Activated CD8-positive, alpha-beta T cell treated with anti-CD3 and anti-CD28 coated beads for 36 hours (primary cell): ENCODE measurements around the gene PDE8B. TPM values are rescaled to one million over a fixed set of nuclear protein-coding genes. Genes with fewer than 3 reads are reported as not detected.

Experiments used
- ATAC-seq: fragments of 200-7000 bp; cut with Tn5 transposase; one replicate; pipeline ENCODE4 v1.10.0; 2021; ENCODE audit warnings: mild to moderate bottlenecking, moderate library complexity
- CTCF ChIA-PET: fragments of 350-600 bp; sonication (Branson Sonifier 250); formaldehyde crosslinking; loops from one replicate; lab custom pipeline; 2021; ENCODE audit warnings: antibody characterized with exemption; lab: Charles Lee
- POLR2A ChIA-PET: fragments of 350-600 bp; sonication (Branson Sonifier 250); formaldehyde crosslinking; loops from one replicate; lab custom pipeline; 2021; ENCODE audit warnings: antibody characterized with exemption; lab: Charles Lee
- DNase-seq: peaks from one replicate; pipeline ENCODE4 v3.0.0-alpha.2; 2020
- H3K27ac Mint-ChIP-seq: one replicate; pipeline ENCODE4 v1.8.0; 2021; ENCODE audit warnings: mild to moderate bottlenecking, mixed read lengths
- H3K27me3 Mint-ChIP-seq: one replicate; pipeline ENCODE4 v1.8.0; 2021; ENCODE audit warnings: mixed read lengths
- H3K36me3 Mint-ChIP-seq: one replicate; pipeline ENCODE4 v1.8.0; 2021; ENCODE audit warnings: low read depth, mixed read lengths
- H3K4me1 Mint-ChIP-seq: one replicate; pipeline ENCODE4 v1.8.0; 2021; ENCODE audit warnings: low read depth, mixed read lengths
- H3K4me3 Mint-ChIP-seq: one replicate; pipeline ENCODE4 v1.8.0; 2021; ENCODE audit warnings: mild to moderate bottlenecking, moderate library complexity, mixed read lengths
- H3K9me3 Mint-ChIP-seq: one replicate; pipeline ENCODE4 v1.8.0; 2021; ENCODE audit warnings: mixed read lengths
- intact Hi-C: fragments of 100-400 bp; cut with micrococcal nuclease; formaldehyde crosslinking; loops from one replicate; pipeline ENCODE4 v1.10.0; 2022
- total RNA-seq, 2 experiments: library from RNA; stranded (reverse); gene quantifications; one replicate each; pipeline ENCODE4 v1.2.3, GENCODE V29; 2021
- TF ChIP-seq, protein P1 (sequence below): fragments of 200-600 bp; IDR thresholded peaks from one replicate; pipeline ENCODE4 v1.8.0; 2022; ENCODE audit warnings: antibody characterized with exemption, mild to moderate bottlenecking

The PDE8B gene
- total RNA-seq, 2 experiments from 2014 or later: 0.47 TPM; not detected in 1

GRCh38 chr5:77407152-77407551 lies 196.7 kb downstream of the PDE8B start:
- Mint-ChIP-seq H3K27me3 (peaks cover 10% of the 10 kb centered on the region), H3K36me3 (no peaks in the 10 kb centered on the region), H3K9me3 (no peaks in the 10 kb centered on the region), H3K4me3 (no peak overlapping the region), H3K4me1 (no peaks in the 10 kb centered on the region), H3K27ac (no peak overlapping the region)
- ChIA-PET CTCF (interaction anchor here (1.7 kb wide), 1 partner anchor 20 kb away, joined by 4 read pairs; no protein-coding TSS in a partner anchor), POLR2A (no interaction called here)
- intact Hi-C loops: no loop called here
- TF ChIP-seq, protein P1, sequence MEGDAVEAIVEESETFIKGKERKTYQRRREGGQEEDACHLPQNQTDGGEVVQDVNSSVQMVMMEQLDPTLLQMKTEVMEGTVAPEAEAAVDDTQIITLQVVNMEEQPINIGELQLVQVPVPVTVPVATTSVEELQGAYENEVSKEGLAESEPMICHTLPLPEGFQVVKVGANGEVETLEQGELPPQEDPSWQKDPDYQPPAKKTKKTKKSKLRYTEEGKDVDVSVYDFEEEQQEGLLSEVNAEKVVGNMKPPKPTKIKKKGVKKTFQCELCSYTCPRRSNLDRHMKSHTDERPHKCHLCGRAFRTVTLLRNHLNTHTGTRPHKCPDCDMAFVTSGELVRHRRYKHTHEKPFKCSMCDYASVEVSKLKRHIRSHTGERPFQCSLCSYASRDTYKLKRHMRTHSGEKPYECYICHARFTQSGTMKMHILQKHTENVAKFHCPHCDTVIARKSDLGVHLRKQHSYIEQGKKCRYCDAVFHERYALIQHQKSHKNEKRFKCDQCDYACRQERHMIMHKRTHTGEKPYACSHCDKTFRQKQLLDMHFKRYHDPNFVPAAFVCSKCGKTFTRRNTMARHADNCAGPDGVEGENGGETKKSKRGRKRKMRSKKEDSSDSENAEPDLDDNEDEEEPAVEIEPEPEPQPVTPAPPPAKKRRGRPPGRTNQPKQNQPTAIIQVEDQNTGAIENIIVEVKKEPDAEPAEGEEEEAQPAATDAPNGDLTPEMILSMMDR: no peak
- ATAC-seq (no peak), DNase-seq (no peak)

DNA sequence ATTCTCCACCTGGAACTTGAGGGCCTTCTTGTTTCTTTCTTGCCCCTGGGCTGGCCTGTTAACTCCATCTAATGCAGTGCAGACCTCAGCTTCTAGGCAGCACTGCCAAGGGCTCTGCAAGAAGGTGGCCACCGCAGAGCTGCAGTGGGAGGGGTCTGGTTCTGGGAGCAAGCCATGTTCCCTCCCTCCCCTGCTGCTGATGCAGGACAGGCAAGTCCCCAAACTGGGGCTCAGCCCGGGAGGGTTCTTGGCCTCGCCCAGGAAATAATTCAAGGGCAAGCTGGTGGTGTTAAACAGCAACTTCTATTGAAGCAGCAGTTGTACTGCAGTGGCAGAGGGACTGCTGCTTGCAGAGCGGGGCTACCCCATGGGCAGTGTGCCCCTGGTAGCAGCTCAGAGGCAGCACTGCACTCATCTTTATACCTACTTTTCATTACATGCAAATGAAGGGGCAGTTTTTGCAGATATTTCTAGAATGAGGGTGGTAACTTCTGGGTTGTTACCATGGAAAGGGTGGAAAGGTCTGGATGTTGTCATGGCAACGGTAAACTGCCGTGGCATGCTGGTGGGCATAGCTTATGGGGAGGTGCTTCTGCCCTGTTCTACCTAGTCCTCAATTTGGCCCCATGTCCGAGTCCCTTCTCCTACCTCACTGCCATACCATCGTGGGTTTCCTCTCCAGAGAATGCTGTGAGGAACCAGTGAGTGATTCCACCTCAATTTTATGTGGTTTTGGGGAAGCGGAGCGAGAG lies 199.6 kb downstream of the PDE8B start:
- no peaks in the 10 kb centered on the region for H3K36me3 Mint-ChIP-seq
- no peak for DNase-seq
- intact Hi-C loops: no loop called here
- peaks cover 12% of the 10 kb centered on the region for H3K27me3 Mint-ChIP-seq
- H3K4me3 Mint-ChIP-seq: no peak overlapping the region
- TF ChIP-seq, protein P1: no peak
- ChIA-PET POLR2A (interaction anchor here (0.7 kb wide), 1 partner anchor 78 kb away, joined by 3 read pairs; no protein-coding TSS in a partner anchor), CTCF (interaction anchor here (1.0 kb wide), 1 partner anchor 265 kb away, joined by 3 read pairs; no protein-coding TSS in a partner anchor)
- H3K4me1 Mint-ChIP-seq: no peaks in the 10 kb centered on the region
- H3K27ac Mint-ChIP-seq: no peak overlapping the region
- no peaks in the 10 kb centered on the region for H3K9me3 Mint-ChIP-seq
- ATAC-seq: no peak

GRCh38 chr5:77413049-77413448 lies 202.6 kb downstream of the PDE8B start:
- intact Hi-C loops: no loop called here

DNA sequence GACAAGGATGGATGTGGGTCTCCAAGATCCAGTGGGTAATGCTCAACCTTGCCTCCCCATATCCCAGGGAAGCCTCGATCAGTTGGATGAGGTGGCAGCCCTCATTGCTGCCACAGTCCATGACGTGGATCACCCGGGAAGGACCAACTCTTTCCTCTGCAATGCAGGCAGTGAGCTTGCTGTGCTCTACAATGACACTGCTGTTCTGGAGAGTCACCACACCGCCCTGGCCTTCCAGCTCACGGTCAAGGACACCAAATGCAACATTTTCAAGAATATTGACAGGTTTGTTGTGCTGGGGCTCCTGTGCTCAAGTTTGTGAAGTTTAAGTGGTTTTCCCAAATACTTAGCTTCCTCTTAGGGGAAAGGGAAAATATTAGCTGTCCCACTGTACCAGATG lies 207.7 kb downstream of the PDE8B start:
- Mint-ChIP-seq H3K4me3 (no peak overlapping the region), H3K27ac (no peak overlapping the region), H3K36me3 (no peaks in the 10 kb centered on the region), H3K4me1 (no peaks in the 10 kb centered on the region), H3K27me3 (peaks cover 4% of the 10 kb centered on the region), H3K9me3 (no peaks in the 10 kb centered on the region)
- intact Hi-C loops: no loop called here
- POLR2A ChIA-PET: no interaction called here
- ATAC-seq (no peak), DNase-seq (no peak)
- TF ChIP-seq, protein P1: no peak
- CTCF ChIA-PET: no interaction called here

More at GRCh38 chr5:77413049-77413448, 202.6 kb downstream of the PDE8B start:
- H3K36me3 Mint-ChIP-seq: no peaks in the 10 kb centered on the region
- H3K27me3 Mint-ChIP-seq: peaks cover 7% of the 10 kb centered on the region
- no peak overlapping the region for H3K27ac Mint-ChIP-seq
- DNase-seq (no peak), ATAC-seq (no peak)
- CTCF ChIA-PET: no interaction called here
- H3K4me1 Mint-ChIP-seq: no peaks in the 10 kb centered on the region
- H3K4me3 Mint-ChIP-seq: no peak overlapping the region
- POLR2A ChIA-PET: no interaction called here
- TF ChIP-seq, protein P1: no peak
- no peaks in the 10 kb centered on the region for H3K9me3 Mint-ChIP-seq
